Endothelial cell of umbilical vein (primary cell): Measurements from ENCODE around the gene TOGARAM2.

Source experiments
- EZH2 ChIP-seq: IDR thresholded peaks from 2 replicates; pipeline ENCODE4 v1.6.1; 2012; ENCODE audit warnings: borderline replicate concordance, low read depth, mild to moderate bottlenecking, moderate library complexity, low read length, inconsistent platforms; ENCODE audit not compliant: severe bottlenecking
- FOS ChIP-seq: IDR thresholded peaks from 2 replicates; pipeline ENCODE4 v1.6.1; 2011; ENCODE audit warnings: mild to moderate bottlenecking, low read length, moderate library complexity, borderline replicate concordance; ENCODE audit not compliant: insufficient read depth
- GATA2 ChIP-seq: IDR thresholded peaks from 2 replicates; pipeline ENCODE4 v1.7.0; 2011; ENCODE audit warnings: low read depth, mild to moderate bottlenecking, moderate library complexity, mixed read lengths, low read length; ENCODE audit not compliant: insufficient read length, insufficient read depth
- JUN ChIP-seq: IDR thresholded peaks from 2 replicates; pipeline ENCODE4 v1.6.1; 2011; ENCODE audit warnings: borderline replicate concordance, low read depth; ENCODE audit not compliant: insufficient read length, insufficient read depth
- MAX ChIP-seq: IDR thresholded peaks from 2 replicates; pipeline ENCODE4 v1.6.1; 2011; ENCODE audit not compliant: insufficient read depth, insufficient read length
- MYC ChIP-seq: IDR thresholded peaks from one replicate; pipeline ENCODE4 v1.6.1; 2011; ENCODE audit warnings: mild to moderate bottlenecking, low read depth, low read length
- POLR2A ChIP-seq: IDR thresholded peaks from 2 replicates; pipeline ENCODE4 v1.6.1; 2012; ENCODE audit warnings: low read depth, mild to moderate bottlenecking, control low read depth, low read length
- POLR2AphosphoS5 ChIP-seq: IDR thresholded peaks from 2 replicates; pipeline ENCODE4 v1.6.1; 2012; ENCODE audit warnings: low read depth, mild to moderate bottlenecking, control low read depth, low read length, moderate library complexity; ENCODE audit not compliant: insufficient read depth
- TF ChIP-seq, protein P1 (sequence below), 2 donors: IDR thresholded peaks; 1 replicate in 1 of 2; 2 replicates in 1 of 2; pipeline ENCODE4 v1.5.1; 2011; ENCODE audit warnings: low read length in 2 of 2, mild to moderate bottlenecking in 2 of 2, moderate library complexity in 2 of 2, control low read depth in 1 of 2, inconsistent platforms in 1 of 2, low read depth in 1 of 2; ENCODE audit not compliant: insufficient read depth in 1 of 2; ENCODE audit errors: extremely low read depth in 1 of 2

DNA sequence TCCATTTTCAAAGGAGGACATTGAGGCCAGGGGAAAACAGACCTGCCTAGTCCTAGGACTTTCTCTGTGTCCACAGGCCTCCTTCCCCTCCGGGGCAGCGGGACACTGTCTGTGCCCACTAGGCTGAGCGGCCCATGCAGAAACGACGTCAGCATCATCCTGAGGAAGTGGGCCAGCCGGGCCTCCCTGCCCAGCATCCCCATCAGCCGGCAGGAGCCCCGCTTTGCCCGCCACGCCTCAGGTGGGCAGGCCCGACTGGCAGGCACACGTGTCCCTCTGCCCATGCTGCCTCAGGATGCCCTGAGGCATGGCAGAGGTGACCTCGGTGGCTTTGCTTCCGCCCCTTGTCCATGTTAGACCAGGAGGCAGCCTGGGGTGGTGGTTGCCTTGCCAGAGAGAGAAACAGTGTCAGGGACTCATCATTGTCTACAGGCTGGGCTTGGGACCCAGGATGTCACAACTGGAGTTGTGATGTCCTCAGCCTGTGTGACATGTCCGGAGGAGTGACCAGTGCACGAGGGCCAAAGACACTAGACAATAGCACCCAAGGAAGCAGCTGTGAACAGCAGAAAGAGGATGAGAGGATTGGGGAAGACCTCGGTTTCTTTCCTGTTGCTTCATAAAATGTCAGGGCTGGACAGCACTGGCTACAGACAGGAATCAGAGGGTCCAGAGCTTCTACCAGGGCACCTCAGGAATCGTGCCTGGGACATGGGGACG, 36.8 kb downstream of the TOGARAM2 start:
- no peak for TF ChIP-seq MYC
- no peak for TF ChIP-seq EZH2
- TF ChIP-seq, protein P1, sequence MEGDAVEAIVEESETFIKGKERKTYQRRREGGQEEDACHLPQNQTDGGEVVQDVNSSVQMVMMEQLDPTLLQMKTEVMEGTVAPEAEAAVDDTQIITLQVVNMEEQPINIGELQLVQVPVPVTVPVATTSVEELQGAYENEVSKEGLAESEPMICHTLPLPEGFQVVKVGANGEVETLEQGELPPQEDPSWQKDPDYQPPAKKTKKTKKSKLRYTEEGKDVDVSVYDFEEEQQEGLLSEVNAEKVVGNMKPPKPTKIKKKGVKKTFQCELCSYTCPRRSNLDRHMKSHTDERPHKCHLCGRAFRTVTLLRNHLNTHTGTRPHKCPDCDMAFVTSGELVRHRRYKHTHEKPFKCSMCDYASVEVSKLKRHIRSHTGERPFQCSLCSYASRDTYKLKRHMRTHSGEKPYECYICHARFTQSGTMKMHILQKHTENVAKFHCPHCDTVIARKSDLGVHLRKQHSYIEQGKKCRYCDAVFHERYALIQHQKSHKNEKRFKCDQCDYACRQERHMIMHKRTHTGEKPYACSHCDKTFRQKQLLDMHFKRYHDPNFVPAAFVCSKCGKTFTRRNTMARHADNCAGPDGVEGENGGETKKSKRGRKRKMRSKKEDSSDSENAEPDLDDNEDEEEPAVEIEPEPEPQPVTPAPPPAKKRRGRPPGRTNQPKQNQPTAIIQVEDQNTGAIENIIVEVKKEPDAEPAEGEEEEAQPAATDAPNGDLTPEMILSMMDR (IDR thresholded peaks at IDR 0.05; ENCODE audit: extremely low read depth in 1 of 2, insufficient read depth in 1 of 2, low read depth in 1 of 2, low read length in 2 of 2), result no peak
- no peak for TF ChIP-seq JUN
- TF ChIP-seq POLR2A, result no peak
- no peak for TF ChIP-seq FOS
- no peak for TF ChIP-seq POLR2AphosphoS5
- no peak for TF ChIP-seq MAX
- no peak for TF ChIP-seq GATA2
